ENCODE results near the gene WNT7A. TPM values are rescaled to one million over a fixed set of nuclear protein-coding genes. Genes with fewer than 3 reads are reported as not detected.
A peak's percentile ranks its signal among the peaks of the same experiment; 100 is the strongest.

Gene WNT7A
- total RNA-seq, 1 experiment from 2014 or later: 0.34 TPM

- no peak for TF ChIP-seq ELF1 (IDR thresholded peaks at IDR 0.05; ENCODE audit: borderline replicate concordance, low read depth)
- TF ChIP-seq ZNF274 (IDR thresholded peaks at IDR 0.05; ENCODE audit: low read depth, low read length): no peak
- 0 out of 2 replicates have a peak, but pooled peaks have one; percentile 7 for TF ChIP-seq FOSL1 (IDR thresholded peaks at IDR 0.05; ENCODE audit: low read depth)
- TF ChIP-seq POLR2A (IDR thresholded peaks at IDR 0.05; ENCODE audit: borderline replicate concordance, extremely low read depth, insufficient read depth, insufficient read length): no peak
- H3K4me2 ChIP-seq (ENCODE audit: low read length): peak overlapping the region; percentile 2; the same call in 1 of the 2 replicates
- H3K9me3 ChIP-seq (ENCODE audit: control insufficient read depth in 1 of 2, insufficient read depth in 1 of 2, low read depth in 1 of 2, low read length in 2 of 2): no peaks in the 10 kb centered on the region
- RAD21 ChIA-PET (ENCODE audit: low non-redundant PET in 1 of 2, low total read pairs in 2 of 2, uncharacterized antibody in 2 of 2, unreplicated experiment in 2 of 2): no interaction called here
- H3K79me2 ChIP-seq (ENCODE audit: insufficient read depth, low read length): no peaks in the 10 kb centered on the region
- H3K4me1 ChIP-seq (ENCODE audit: control insufficient read depth in 1 of 2, insufficient read depth in 2 of 2, low read length in 2 of 2): peaks cover 0 to 28% of the 10 kb centered on the region in 2 experiments; a peak in 2 of 4 replicates
- H3K9ac ChIP-seq (ENCODE audit: low read length): peak overlapping the region; percentile 23; the same call in 1 of the 2 replicates
- CTCF ChIA-PET: no interaction called here
- no peaks in the 10 kb centered on the region for H3K36me3 ChIP-seq (ENCODE audit: control insufficient read depth in 1 of 2, insufficient read depth in 2 of 2, low read length in 2 of 2)
- BruUV-seq (replicated peaks): no TSS peak
- POLR2A ChIA-PET: interaction anchor here (1.6 kb wide), 1 partner anchor 11 kb away, joined by 4 read pairs; no protein-coding TSS in a partner anchor
- ATAC-seq: no peak
- H2AFZ ChIP-seq (ENCODE audit: low read depth, low read length, poor library complexity, severe bottlenecking): peak overlapping the region; percentile 2
- DNase-seq (ENCODE audit: low read depth, low spot score): no peak
- intact Hi-C loops (cut with micrococcal nuclease): no loop called here
- no peaks in the 10 kb centered on the region for H3K27me3 ChIP-seq (ENCODE audit: insufficient read depth, low read length)
- H3K27ac ChIP-seq (ENCODE audit: low read depth, low read length): no peak overlapping the region
- no peaks in the 10 kb centered on the region for H4K20me1 ChIP-seq (ENCODE audit: insufficient read depth)
- H3K4me3 ChIP-seq (replicated peaks in 1 of 2; ENCODE audit: low read depth in 1 of 2, low read length in 2 of 2): no peak overlapping the region
- H3K9me2 ChIP-seq (ENCODE audit: insufficient read depth): no peaks in the 10 kb centered on the region
These were observed 40.6 kb downstream of the WNT7A start for GRCh38 chr3:13839253-13839652.

GRCh38 chr3:13838421-13838820, 41.5 kb downstream of the WNT7A start:
- Histone ChIP-seq H3K79me2 (ENCODE audit: insufficient read depth, low read length) (no peaks in the 10 kb centered on the region), H4K20me1 (ENCODE audit: insufficient read depth) (no peaks in the 10 kb centered on the region), H3K4me1 (ENCODE audit: control insufficient read depth in 1 of 2, insufficient read depth in 2 of 2, low read length in 2 of 2) (peaks cover 0 to 34% of the 10 kb centered on the region in 2 experiments; a peak in 2 of 4 replicates), H3K4me2 (ENCODE audit: low read length) (no peak overlapping the region), H3K9me2 (ENCODE audit: insufficient read depth) (no peaks in the 10 kb centered on the region), H2AFZ (ENCODE audit: low read depth, low read length, poor library complexity, severe bottlenecking) (no peak overlapping the region), H3K36me3 (ENCODE audit: control insufficient read depth in 1 of 2, insufficient read depth in 2 of 2, low read length in 2 of 2) (no peaks in the 10 kb centered on the region), H3K27me3 (ENCODE audit: insufficient read depth, low read length) (no peaks in the 10 kb centered on the region), H3K9ac (ENCODE audit: low read length) (no peak overlapping the region), H3K27ac (ENCODE audit: low read depth, low read length) (no peak overlapping the region), H3K4me3 (replicated peaks in 1 of 2; ENCODE audit: low read depth in 1 of 2, low read length in 2 of 2) (no peak overlapping the region), H3K9me3 (ENCODE audit: control insufficient read depth in 1 of 2, insufficient read depth in 1 of 2, low read depth in 1 of 2, low read length in 2 of 2) (no peaks in the 10 kb centered on the region)
- TF ChIP-seq EZH2phosphoT487 (IDR thresholded peaks at IDR 0.05; ENCODE audit: borderline replicate concordance): no peak
- TF ChIP-seq TCF7L2 (IDR thresholded peaks at IDR 0.05; ENCODE audit: borderline replicate concordance, extremely low read depth, insufficient read depth, insufficient read length): no peak
- TF ChIP-seq FOSL1 (IDR thresholded peaks at IDR 0.05; ENCODE audit: low read depth): no peak
- TF ChIP-seq EGR1 (IDR thresholded peaks at IDR 0.05; ENCODE audit: low read depth): no peak
- TF ChIP-seq MAX (IDR thresholded peaks at IDR 0.05): no peak
- no peak for TF ChIP-seq CBX3 (IDR thresholded peaks at IDR 0.05; ENCODE audit: low read depth)
- TF ChIP-seq REST (IDR thresholded peaks at IDR 0.05; ENCODE audit: low read depth): no peak
- no peak for TF ChIP-seq EZH2 (IDR thresholded peaks at IDR 0.05)
- TF ChIP-seq JUND (IDR thresholded peaks at IDR 0.05): no peak
- BruUV-seq (replicated peaks): no TSS peak
- DNase-seq (ENCODE audit: low read depth, low spot score): no peak
- RAD21 ChIA-PET (ENCODE audit: low non-redundant PET in 1 of 2, low total read pairs in 2 of 2, uncharacterized antibody in 2 of 2, unreplicated experiment in 2 of 2): no interaction called here
- ATAC-seq: no peak
- intact Hi-C loops (cut with micrococcal nuclease): no loop called here
- POLR2A ChIA-PET: interaction anchor here (1.6 kb wide), 1 partner anchor 12 kb away, joined by 4 read pairs; no protein-coding TSS in a partner anchor
- CTCF ChIA-PET: no interaction called here
